ENCODE data around the gene TSN.
A peak's percentile ranks its signal among the peaks of the same experiment; 100 is the strongest.
"Not testable (repeated sequence)": the region's sequence is repeated elsewhere in the genome, so short reads cannot be mapped to it uniquely, and the experiment has no call there.

TSN gene

GRCh38 chr2:121722479-121722878 lies 33.0 kb upstream of the TSN start:
- Histone ChIP-seq H3K9me3 (ENCODE audit: control insufficient read depth, low read length) (no peaks in the 10 kb centered on the region), H3K27ac (ENCODE audit: low read depth, low read length, severe bottlenecking) (no peak overlapping the region), H3K36me3 (ENCODE audit: control insufficient read depth, insufficient read depth, low read length) (peaks cover 19% of the 10 kb centered on the region), H3K4me1 (ENCODE audit: control insufficient read depth, insufficient read depth, low read length, poor library complexity, severe bottlenecking) (no peaks in the 10 kb centered on the region), H3K4me3 (ENCODE audit: extremely low read depth, insufficient read depth, low read length, poor library complexity, severe bottlenecking) (no peak overlapping the region)
- WGBS, 2 experiments (ENCODE audit: insufficient coverage in 2 of 2), result 89 to 91% methylated on average over 5 of the region's 5 CpGs

- no peak overlapping the region for H3K4me3 ChIP-seq (ENCODE audit: extremely low read depth, insufficient read depth, low read length, poor library complexity, severe bottlenecking)
- H3K27ac ChIP-seq (ENCODE audit: low read depth, low read length, severe bottlenecking), result no peak overlapping the region
- H3K4me1 ChIP-seq (ENCODE audit: control insufficient read depth, insufficient read depth, low read length, poor library complexity, severe bottlenecking), result no peaks in the 10 kb centered on the region
- no peaks in the 10 kb centered on the region for H3K9me3 ChIP-seq (ENCODE audit: control insufficient read depth, low read length)
- WGBS, 2 experiments (ENCODE audit: insufficient coverage in 2 of 2), result 89 to 96% methylated on average over 5 of the region's 5 CpGs
- H3K36me3 ChIP-seq (ENCODE audit: control insufficient read depth, insufficient read depth, low read length), result peaks cover 27% of the 10 kb centered on the region
Measured at GRCh38 chr2:121723316-121723715, 32.1 kb upstream of the TSN start.

GRCh38 chr2:121727332-121727731 lies 28.1 kb upstream of the TSN start:
- WGBS, 2 experiments (ENCODE audit: insufficient coverage in 2 of 2), result 100% methylated on average over 2 of the region's 2 CpGs
- Histone ChIP-seq H3K4me3 (ENCODE audit: extremely low read depth, insufficient read depth, low read length, poor library complexity, severe bottlenecking) (no peak overlapping the region), H3K27ac (ENCODE audit: low read depth, low read length, severe bottlenecking) (no peak overlapping the region), H3K9me3 (ENCODE audit: control insufficient read depth, low read length) (no peaks in the 10 kb centered on the region), H3K36me3 (ENCODE audit: control insufficient read depth, insufficient read depth, low read length) (peaks cover 66% of the 10 kb centered on the region), H3K4me1 (ENCODE audit: control insufficient read depth, insufficient read depth, low read length, poor library complexity, severe bottlenecking) (no peaks in the 10 kb centered on the region)

- Histone ChIP-seq H3K36me3 (ENCODE audit: control insufficient read depth, insufficient read depth, low read length) (peaks cover 71% of the 10 kb centered on the region), H3K4me3 (ENCODE audit: extremely low read depth, insufficient read depth, low read length, poor library complexity, severe bottlenecking) (no peak overlapping the region), H3K27ac (ENCODE audit: low read depth, low read length, severe bottlenecking) (no peak overlapping the region), H3K9me3 (ENCODE audit: control insufficient read depth, low read length) (no peaks in the 10 kb centered on the region), H3K4me1 (ENCODE audit: control insufficient read depth, insufficient read depth, low read length, poor library complexity, severe bottlenecking) (no peaks in the 10 kb centered on the region)
Measured at GRCh38 chr2:121727950-121728349, 27.5 kb upstream of the TSN start.

- Histone ChIP-seq H3K4me1 (ENCODE audit: control insufficient read depth, insufficient read depth, low read length, poor library complexity, severe bottlenecking) (peaks cover 3% of the 10 kb centered on the region), H3K27ac (ENCODE audit: low read depth, low read length, severe bottlenecking) (no peak overlapping the region), H3K9me3 (ENCODE audit: control insufficient read depth, low read length) (no peaks in the 10 kb centered on the region), H3K36me3 (ENCODE audit: control insufficient read depth, insufficient read depth, low read length) (peaks cover 80% of the 10 kb centered on the region), H3K4me3 (ENCODE audit: extremely low read depth, insufficient read depth, low read length, poor library complexity, severe bottlenecking) (no peak overlapping the region)
- 96 to 97% methylated on average over 6 of the region's 6 CpGs for WGBS, 2 experiments (ENCODE audit: insufficient coverage in 2 of 2)
Measured at GRCh38 chr2:121731366-121731765, 24.1 kb upstream of the TSN start.

GRCh38 chr2:121734544-121734943 lies 20.9 kb upstream of the TSN start:
- H3K36me3 ChIP-seq (ENCODE audit: control insufficient read depth, insufficient read depth, low read length), result peaks cover 50% of the 10 kb centered on the region
- H3K9me3 ChIP-seq (ENCODE audit: control insufficient read depth, low read length); H3K27ac ChIP-seq (ENCODE audit: low read depth, low read length, severe bottlenecking); H3K4me1 ChIP-seq (ENCODE audit: control insufficient read depth, insufficient read depth, low read length, poor library complexity, severe bottlenecking); H3K4me3 ChIP-seq (ENCODE audit: extremely low read depth, insufficient read depth, low read length, poor library complexity, severe bottlenecking): not testable (repeated sequence)
- WGBS, 2 experiments (ENCODE audit: insufficient coverage in 2 of 2), result 93% methylated on average over 8 to 10 of the region's 11 CpGs

- H3K9me3 ChIP-seq (ENCODE audit: control insufficient read depth, low read length), result no peaks in the 10 kb centered on the region
- peaks cover 3% of the 10 kb centered on the region for H3K4me1 ChIP-seq (ENCODE audit: control insufficient read depth, insufficient read depth, low read length, poor library complexity, severe bottlenecking)
- H3K27ac ChIP-seq (ENCODE audit: low read depth, low read length, severe bottlenecking), result no peak overlapping the region
- peaks cover 39% of the 10 kb centered on the region for H3K36me3 ChIP-seq (ENCODE audit: control insufficient read depth, insufficient read depth, low read length)
- 0% methylated on average over 2 of the region's 10 CpGs for WGBS, 2 experiments (ENCODE audit: insufficient coverage in 2 of 2)
- peak overlapping the region; percentile 99 for H3K4me3 ChIP-seq (ENCODE audit: extremely low read depth, insufficient read depth, low read length, poor library complexity, severe bottlenecking)
Measured at GRCh38 chr2:121735518-121736074, 19.9 kb upstream of the TSN start.

- H3K9me3 ChIP-seq (ENCODE audit: control insufficient read depth, low read length), result no peaks in the 10 kb centered on the region
- H3K4me3 ChIP-seq (ENCODE audit: extremely low read depth, insufficient read depth, low read length, poor library complexity, severe bottlenecking), result peak overlapping the region; percentile 99
- H3K4me1 ChIP-seq (ENCODE audit: control insufficient read depth, insufficient read depth, low read length, poor library complexity, severe bottlenecking), result peaks cover 3% of the 10 kb centered on the region
- peaks cover 34% of the 10 kb centered on the region for H3K36me3 ChIP-seq (ENCODE audit: control insufficient read depth, insufficient read depth, low read length)
- H3K27ac ChIP-seq (ENCODE audit: low read depth, low read length, severe bottlenecking), result peak overlapping the region; percentile 58
- 0 to 2% methylated on average over 7 to 8 of the region's 8 CpGs for WGBS, 2 experiments (ENCODE audit: insufficient coverage in 2 of 2)
Measured at GRCh38 chr2:121736140-121736461, 19.4 kb upstream of the TSN start.

GRCh38 chr2:121736462-121737336 lies 18.8 kb upstream of the TSN start, which contains the start of gene NIFK:
NIFK (minus strand) TSS chr2:121736875; CDS start chr2:121736850, 25 bp downstream.
- H3K9me3 ChIP-seq (ENCODE audit: control insufficient read depth, low read length), result no peaks in the 10 kb centered on the region
- peak within 1 kb of the TSS; percentile 99 for H3K4me3 ChIP-seq (ENCODE audit: extremely low read depth, insufficient read depth, low read length, poor library complexity, severe bottlenecking)
- peaks cover 3% of the 10 kb centered on the region for H3K4me1 ChIP-seq (ENCODE audit: control insufficient read depth, insufficient read depth, low read length, poor library complexity, severe bottlenecking)
- H3K27ac ChIP-seq (ENCODE audit: low read depth, low read length, severe bottlenecking), result peak within 1 kb of the TSS; percentile 58
- WGBS, 2 experiments (ENCODE audit: insufficient coverage in 2 of 2), result 0% methylated on average over 70 to 85 of the region's 93 CpGs
- H3K36me3 ChIP-seq (ENCODE audit: control insufficient read depth, insufficient read depth, low read length), result peaks cover 28% of the 10 kb centered on the region

- Histone ChIP-seq H3K36me3 (ENCODE audit: control insufficient read depth, insufficient read depth, low read length) (no peaks in the 10 kb centered on the region), H3K9me3 (ENCODE audit: control insufficient read depth, low read length) (no peaks in the 10 kb centered on the region), H3K4me3 (ENCODE audit: extremely low read depth, insufficient read depth, low read length, poor library complexity, severe bottlenecking) (no peak overlapping the region), H3K27ac (ENCODE audit: low read depth, low read length, severe bottlenecking) (no peak overlapping the region), H3K4me1 (ENCODE audit: control insufficient read depth, insufficient read depth, low read length, poor library complexity, severe bottlenecking) (no peaks in the 10 kb centered on the region)
- 94% methylated on average over 2 of the region's 6 CpGs; no CpG with 5 or more reads in 1 of the 2 experiments for whole genome bisulfite sequencing, 2 experiments (ENCODE audit: insufficient coverage in 2 of 2)
Measured at GRCh38 chr2:121740973-121741372, 14.5 kb upstream of the TSN start.

- Histone ChIP-seq H3K4me1 (ENCODE audit: control insufficient read depth, insufficient read depth, low read length, poor library complexity, severe bottlenecking) (no peaks in the 10 kb centered on the region), H3K9me3 (ENCODE audit: control insufficient read depth, low read length) (no peaks in the 10 kb centered on the region)
- WGBS, 2 experiments (ENCODE audit: insufficient coverage in 2 of 2), result 100% methylated on average over 1 of the region's 3 CpGs; no CpG with 5 or more reads in 1 of the 2 experiments
Measured at GRCh38 chr2:121741450-121741849, 14.0 kb upstream of the TSN start.

More at GRCh38 chr2:121741450-121741849, 14.0 kb upstream of the TSN start:
- H3K36me3 ChIP-seq (ENCODE audit: control insufficient read depth, insufficient read depth, low read length), result no peaks in the 10 kb centered on the region
- H3K4me3 ChIP-seq (ENCODE audit: extremely low read depth, insufficient read depth, low read length, poor library complexity, severe bottlenecking), result no peak overlapping the region
- H3K27ac ChIP-seq (ENCODE audit: low read depth, low read length, severe bottlenecking), result no peak overlapping the region
